ENCODE results near the gene FN1.

Gene FN1

GRCh38 chr2:215352602-215353001 lies 83.3 kb downstream of the FN1 start (continued):
- no peak for TF ChIP-seq ZNF510 (tag by site-specific recombination; IDR thresholded peaks at IDR 0.05; ENCODE audit: insufficient replicate concordance)
- no peak for TF ChIP-seq ZNF423 (tag by site-specific recombination; IDR thresholded peaks at IDR 0.05)
- no peak for TF ChIP-seq ZSCAN30 (tag by site-specific recombination; IDR thresholded peaks at IDR 0.05)
- no peak for TF ChIP-seq ZBTB7A (tag by site-specific recombination; IDR thresholded peaks at IDR 0.05; ENCODE audit: low read depth)
- no peak for TF ChIP-seq KLF7 (tag by site-specific recombination; IDR thresholded peaks at IDR 0.05; ENCODE audit: borderline replicate concordance)
- TF ChIP-seq ZNF354C (tag by site-specific recombination; IDR thresholded peaks at IDR 0.05; ENCODE audit: borderline replicate concordance, low read depth), result no peak

GRCh38 chr2:215347878-215348277 lies 88.0 kb downstream of the FN1 start:
- Histone ChIP-seq H3K27ac (ENCODE audit: extremely low read depth, low read depth, low read length) (no peak overlapping the region), H3K4me1 (ENCODE audit: control insufficient read depth, insufficient read depth, low read length) (no peaks in the 10 kb centered on the region), H3K9me3 (ENCODE audit: control insufficient read depth, insufficient read depth, low read depth, low read length) (no peaks in the 10 kb centered on the region), H3K4me3 (ENCODE audit: low read depth, low read length) (no peak overlapping the region), H3K36me3 (ENCODE audit: control insufficient read depth in 2 of 2, insufficient read depth in 1 of 2, low read length in 2 of 2) (peaks cover 44 to 88% of the 10 kb centered on the region in 2 experiments)
- ChIA-PET CTCF (no interaction called here), POLR2A (no interaction called here)
- TF ChIP-seq ZNF10 (tag by site-specific recombination; IDR thresholded peaks at IDR 0.05) (no peak), ZBTB17 (tag by site-specific recombination; IDR thresholded peaks at IDR 0.05) (no peak), ZIC2 (tag by site-specific recombination; IDR thresholded peaks at IDR 0.05) (no peak), ZNF76 (tag by site-specific recombination; IDR thresholded peaks at IDR 0.05; ENCODE audit: borderline replicate concordance, low read depth) (no peak), ZNF266 (tag by site-specific recombination; IDR thresholded peaks at IDR 0.05; ENCODE audit: low read depth) (no peak), ZNF423 (tag by site-specific recombination; IDR thresholded peaks at IDR 0.05) (no peak), SCRT2 (tag by site-specific recombination; IDR thresholded peaks at IDR 0.05) (no peak), ZNF19 (tag by site-specific recombination; IDR thresholded peaks at IDR 0.05; ENCODE audit: low read depth) (no peak), ZNF580 (tag by site-specific recombination; IDR thresholded peaks at IDR 0.05) (no peak), ZEB2 (tag by site-specific recombination; IDR thresholded peaks at IDR 0.05) (no peak), ZNF426 (tag by site-specific recombination; IDR thresholded peaks at IDR 0.05) (no peak), ZNF37A (tag by site-specific recombination; IDR thresholded peaks at IDR 0.05) (no peak), ZNF175 (tag by site-specific recombination; IDR thresholded peaks at IDR 0.05) (no peak), ZNF223 (tag by site-specific recombination; IDR thresholded peaks at IDR 0.05) (no peak), ZNF155 (tag by site-specific recombination; IDR thresholded peaks at IDR 0.05) (no peak), ZNF596 (tag by site-specific recombination; IDR thresholded peaks at IDR 0.05) (no peak), ZNF473 (tag by site-specific recombination; IDR thresholded peaks at IDR 0.05) (no peak)

- CTCF ChIA-PET, result no interaction called here
- Histone ChIP-seq H3K9me3 (ENCODE audit: control insufficient read depth, insufficient read depth, low read depth, low read length) (no peaks in the 10 kb centered on the region), H3K27ac (ENCODE audit: extremely low read depth, low read depth, low read length) (no peak overlapping the region), H3K36me3 (ENCODE audit: control insufficient read depth in 2 of 2, insufficient read depth in 1 of 2, low read length in 2 of 2) (peaks cover 73 to 94% of the 10 kb centered on the region in 2 experiments), H3K4me1 (ENCODE audit: control insufficient read depth, insufficient read depth, low read length) (no peaks in the 10 kb centered on the region), H3K4me3 (ENCODE audit: low read depth, low read length) (no peak overlapping the region)
- POLR2A ChIA-PET, result no interaction called here
- no peak for TF ChIP-seq ZSCAN23 (tag by site-specific recombination; IDR thresholded peaks at IDR 0.05)
- TF ChIP-seq ZNF701 (tag by site-specific recombination; IDR thresholded peaks at IDR 0.05), result no peak
- no peak for TF ChIP-seq BCL6B (tag by site-specific recombination; IDR thresholded peaks at IDR 0.05)
Measured at GRCh38 chr2:215338883-215339679, 96.8 kb downstream of the FN1 start.
